Measurements from ENCODE around the gene MYLK4.

The MYLK4 gene

GRCh38 chr6:2640551-2640950, 110.2 kb downstream of the MYLK4 start:
- H3K36me3 ChIP-seq (ENCODE audit: insufficient read depth, low read length) = no peaks in the 10 kb centered on the region
- no peak overlapping the region for H3K27ac ChIP-seq
- H3K4me3 ChIP-seq = no peak overlapping the region
- DNase-seq (ENCODE audit: low read depth, low spot score) = no peak
- no peaks in the 10 kb centered on the region for H3K9me3 ChIP-seq (ENCODE audit: low read depth, low read length)
- TF ChIP-seq FOXP2 (optimal IDR thresholded peaks at IDR 0.05; ENCODE audit: control extremely low read depth, extremely low read length, insufficient read depth) = no peak
- no peak for TF ChIP-seq EZH2 (IDR thresholded peaks at IDR 0.05)
- TF ChIP-seq POLR2AphosphoS5 (IDR thresholded peaks at IDR 0.05; ENCODE audit: borderline replicate concordance, low read depth, low read length) = no peak
- H3K9ac ChIP-seq (ENCODE audit: insufficient read length) = no peak overlapping the region

DNA sequence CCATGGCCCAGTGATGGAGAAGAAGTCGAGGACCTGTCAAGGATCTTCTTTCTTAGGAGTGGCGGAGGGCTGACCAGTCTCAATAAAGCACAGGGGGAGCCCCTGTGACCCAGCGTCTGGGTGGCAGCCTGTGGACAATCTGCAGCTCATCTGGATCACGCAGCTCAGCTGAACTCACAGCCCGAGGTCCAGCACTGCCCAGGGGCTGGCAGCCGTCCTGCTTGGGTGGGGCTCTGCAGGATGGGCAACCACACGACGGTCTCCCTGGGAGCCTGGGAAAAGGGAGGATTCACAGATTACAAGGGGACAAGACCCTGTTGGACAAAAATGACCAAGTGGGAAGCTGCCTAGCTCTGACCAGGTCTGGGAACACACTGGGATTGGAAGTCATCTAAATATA, 110.8 kb downstream of the MYLK4 start:
- Histone ChIP-seq H3K36me3 (ENCODE audit: insufficient read depth, low read length) (no peaks in the 10 kb centered on the region), H3K27ac (no peak overlapping the region), H3K4me3 (no peak overlapping the region), H3K9me3 (ENCODE audit: low read depth, low read length) (no peaks in the 10 kb centered on the region), H3K9ac (ENCODE audit: insufficient read length) (no peak overlapping the region)
- no peak for TF ChIP-seq POLR2AphosphoS5 (IDR thresholded peaks at IDR 0.05; ENCODE audit: borderline replicate concordance, low read depth, low read length)
- TF ChIP-seq EZH2 (IDR thresholded peaks at IDR 0.05) = no peak
- TF ChIP-seq FOXP2 (optimal IDR thresholded peaks at IDR 0.05; ENCODE audit: control extremely low read depth, extremely low read length, insufficient read depth) = no peak
- no peak for DNase-seq (ENCODE audit: low read depth, low spot score)

- H3K4me3 ChIP-seq = no peak overlapping the region
- no peak for DNase-seq (ENCODE audit: low read depth, low spot score)
- H3K36me3 ChIP-seq (ENCODE audit: insufficient read depth, low read length) = no peaks in the 10 kb centered on the region
- no peak overlapping the region for H3K27ac ChIP-seq
- no peaks in the 10 kb centered on the region for H3K9me3 ChIP-seq (ENCODE audit: low read depth, low read length)
- TF ChIP-seq POLR2AphosphoS5 (IDR thresholded peaks at IDR 0.05; ENCODE audit: borderline replicate concordance, low read depth, low read length) (no peak), FOXP2 (optimal IDR thresholded peaks at IDR 0.05; ENCODE audit: control extremely low read depth, extremely low read length, insufficient read depth) (no peak), EZH2 (IDR thresholded peaks at IDR 0.05) (no peak)
- H3K9ac ChIP-seq (ENCODE audit: insufficient read length) = no peak overlapping the region
Measured at GRCh38 chr6:2639167-2639566, 111.6 kb downstream of the MYLK4 start.

DNA sequence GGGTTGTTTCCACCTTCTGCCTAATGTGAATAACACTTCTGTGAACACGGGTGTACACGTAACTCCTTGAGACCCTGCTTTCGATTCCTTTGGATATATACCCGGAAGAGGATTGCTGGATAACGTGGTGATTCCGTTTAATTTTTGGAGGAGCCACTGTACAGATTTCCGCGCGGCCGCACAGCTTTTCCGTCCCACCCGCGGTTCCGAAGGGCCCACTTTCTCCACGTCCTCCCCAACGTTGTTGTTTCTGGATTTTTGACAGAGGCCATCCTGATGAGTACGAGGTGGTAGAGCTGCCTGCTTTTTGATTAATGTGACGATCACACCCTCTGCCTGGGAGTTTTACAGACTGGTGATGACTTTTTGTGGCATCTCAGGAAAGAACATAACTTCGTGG, 114.0 kb downstream of the MYLK4 start:
- H3K36me3 ChIP-seq (ENCODE audit: insufficient read depth, low read length) = no peaks in the 10 kb centered on the region

GRCh38 chr6:2635911-2636310, 114.8 kb downstream of the MYLK4 start:
- DNase-seq (ENCODE audit: low read depth, low spot score) = no peak
- H3K27ac ChIP-seq = no peak overlapping the region
- H3K9me3 ChIP-seq (ENCODE audit: low read depth, low read length) = no peaks in the 10 kb centered on the region
- no peaks in the 10 kb centered on the region for H3K36me3 ChIP-seq (ENCODE audit: insufficient read depth, low read length)
- H3K4me3 ChIP-seq = no peak overlapping the region
- TF ChIP-seq FOXP2 (optimal IDR thresholded peaks at IDR 0.05; ENCODE audit: control extremely low read depth, extremely low read length, insufficient read depth) (no peak), POLR2AphosphoS5 (IDR thresholded peaks at IDR 0.05; ENCODE audit: borderline replicate concordance, low read depth, low read length) (no peak), EZH2 (IDR thresholded peaks at IDR 0.05) (no peak)
- H3K9ac ChIP-seq (ENCODE audit: insufficient read length) = no peak overlapping the region

More for the DNA sequence above, 114.0 kb downstream of the MYLK4 start:
- H3K9me3 ChIP-seq (ENCODE audit: low read depth, low read length) = no peaks in the 10 kb centered on the region
- no peak for TF ChIP-seq POLR2AphosphoS5 (IDR thresholded peaks at IDR 0.05; ENCODE audit: borderline replicate concordance, low read depth, low read length)
- no peak for TF ChIP-seq EZH2 (IDR thresholded peaks at IDR 0.05)
- TF ChIP-seq FOXP2 (optimal IDR thresholded peaks at IDR 0.05; ENCODE audit: control extremely low read depth, extremely low read length, insufficient read depth) = no peak
- no peak overlapping the region for H3K27ac ChIP-seq
- DNase-seq (ENCODE audit: low read depth, low spot score) = no peak
- no peak overlapping the region for H3K4me3 ChIP-seq
- no peak overlapping the region for H3K9ac ChIP-seq (ENCODE audit: insufficient read length)

DNA sequence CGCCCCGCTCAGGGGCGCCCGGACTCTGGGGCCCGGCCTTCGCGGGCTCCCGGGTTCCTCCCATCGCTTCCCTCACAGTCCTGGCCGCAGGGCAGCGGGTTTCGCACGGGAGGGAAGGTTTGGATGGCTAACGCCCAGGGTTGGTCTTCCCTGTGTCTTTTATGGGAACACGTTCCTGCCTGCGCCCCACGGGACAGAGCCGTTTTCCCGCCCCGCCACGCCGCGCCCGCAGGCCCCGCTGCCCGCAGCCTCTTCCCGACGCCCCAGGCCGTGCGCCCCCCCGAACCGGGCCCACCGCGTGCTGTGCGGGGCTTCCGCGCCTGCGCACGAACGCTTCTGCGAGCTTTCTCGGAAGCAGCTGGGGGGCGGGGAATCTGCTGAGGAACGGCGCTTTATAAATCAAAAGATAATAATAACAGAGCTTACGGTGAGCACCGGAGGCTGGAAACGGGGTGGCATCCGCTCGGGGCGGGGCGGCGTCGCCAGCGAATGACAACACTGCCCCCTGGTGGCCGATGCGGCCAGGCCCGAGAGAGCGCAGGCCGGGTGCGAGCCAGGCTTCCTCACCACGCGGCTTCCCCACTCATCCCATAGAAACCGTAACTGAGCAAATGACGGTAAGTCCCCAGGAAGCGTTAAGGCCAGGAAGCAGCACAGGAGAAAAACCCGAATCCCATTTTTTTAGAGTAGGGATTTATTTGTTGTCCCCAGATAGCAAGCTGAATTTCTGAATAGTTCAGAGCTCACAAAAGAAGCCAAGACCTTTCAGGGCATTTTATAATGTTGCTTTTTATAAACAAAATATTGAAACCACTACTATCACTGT, 116.4 kb downstream of the MYLK4 start:
- peak overlapping the region; percentile 50 for H3K9ac ChIP-seq (ENCODE audit: insufficient read length)
- H3K27ac ChIP-seq = peak overlapping the region; percentile 42; the same call in 1 of the 2 replicates
- no peak for TF ChIP-seq FOXP2 (optimal IDR thresholded peaks at IDR 0.05; ENCODE audit: control extremely low read depth, extremely low read length, insufficient read depth)
- TF ChIP-seq EZH2 (IDR thresholded peaks at IDR 0.05) = no peak
- no peak for TF ChIP-seq POLR2AphosphoS5 (IDR thresholded peaks at IDR 0.05; ENCODE audit: borderline replicate concordance, low read depth, low read length)
- H3K9me3 ChIP-seq (ENCODE audit: low read depth, low read length) = no peaks in the 10 kb centered on the region
- peak; percentile 66 for DNase-seq (ENCODE audit: low read depth, low spot score)
- H3K36me3 ChIP-seq (ENCODE audit: insufficient read depth, low read length) = no peaks in the 10 kb centered on the region
- peak overlapping the region; percentile 75 for H3K4me3 ChIP-seq

GRCh38 chr6:2633736-2634135, 117.0 kb downstream of the MYLK4 start:
- TF ChIP-seq POLR2AphosphoS5 (IDR thresholded peaks at IDR 0.05; ENCODE audit: borderline replicate concordance, low read depth, low read length) (no peak), EZH2 (IDR thresholded peaks at IDR 0.05) (no peak), FOXP2 (optimal IDR thresholded peaks at IDR 0.05; ENCODE audit: control extremely low read depth, extremely low read length, insufficient read depth) (no peak)
- H3K27ac ChIP-seq = peak overlapping the region; percentile 42; the same call in 1 of the 2 replicates
- H3K9me3 ChIP-seq (ENCODE audit: low read depth, low read length) = no peaks in the 10 kb centered on the region
- H3K36me3 ChIP-seq (ENCODE audit: insufficient read depth, low read length) = no peaks in the 10 kb centered on the region
- peak overlapping the region; percentile 47 for H3K9ac ChIP-seq (ENCODE audit: insufficient read length)
- peak overlapping the region; percentile 75 for H3K4me3 ChIP-seq
- DNase-seq (ENCODE audit: low read depth, low spot score) = no peak

GRCh38 chr6:2632976-2633584, 117.6 kb downstream of the MYLK4 start:
- no peak for TF ChIP-seq EZH2 (IDR thresholded peaks at IDR 0.05)
- no peak for TF ChIP-seq FOXP2 (optimal IDR thresholded peaks at IDR 0.05; ENCODE audit: control extremely low read depth, extremely low read length, insufficient read depth)
- TF ChIP-seq POLR2AphosphoS5 (IDR thresholded peaks at IDR 0.05; ENCODE audit: borderline replicate concordance, low read depth, low read length) = no peak
- no peak overlapping the region for H3K9ac ChIP-seq (ENCODE audit: insufficient read length)

More at GRCh38 chr6:2632976-2633584, 117.6 kb downstream of the MYLK4 start:
- Histone ChIP-seq H3K27ac (no peak overlapping the region), H3K9me3 (ENCODE audit: low read depth, low read length) (no peaks in the 10 kb centered on the region), H3K36me3 (ENCODE audit: insufficient read depth, low read length) (no peaks in the 10 kb centered on the region), H3K4me3 (0 out of 2 replicates have a peak overlapping the region, but pooled peaks have one; percentile 11)
- peak; percentile 35 for DNase-seq (ENCODE audit: low read depth, low spot score)

All from SK-N-MC (cell line).